Measurements from ENCODE around the gene MLLT10. TPM values are rescaled to one million over a fixed set of nuclear protein-coding genes. Genes with fewer than 3 reads are reported as not detected.

Gene MLLT10
- total and polyA plus RNA-seq, 9 of the 15 experiments (the other 6 are each of a cell fraction or from before 2014, with no cell fraction given), result 18.8 to 81.4 (median 64.2) TPM

DNA sequence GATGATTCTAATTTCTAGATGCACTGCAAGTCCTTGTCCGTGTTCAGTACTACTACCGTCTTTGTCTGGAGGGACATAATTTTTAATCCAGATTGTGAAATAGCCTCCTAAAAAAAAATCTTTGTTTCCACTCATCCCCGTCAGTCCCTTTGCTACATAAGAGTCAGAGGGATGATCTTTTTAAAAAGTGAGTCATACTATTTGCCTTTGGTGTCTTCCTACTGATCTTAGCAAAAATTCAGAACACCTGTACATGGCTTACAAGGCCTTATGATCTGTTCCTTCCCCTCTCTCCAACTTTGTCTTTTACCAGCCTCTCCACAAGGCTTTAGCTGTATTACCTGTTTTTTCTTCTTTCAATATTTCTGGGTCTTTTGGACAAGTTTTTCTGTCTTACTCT lies 173.5 kb downstream of the MLLT10 start:
- H3K9me1 ChIP-seq (ENCODE audit: control insufficient read depth, insufficient read depth, low read length), result no peaks in the 10 kb centered on the region
- no peak for ATAC-seq
- no peak overlapping the region for H2AFZ ChIP-seq (ENCODE audit: low read depth, low read length)
- peaks cover 24% of the 10 kb centered on the region; the same call in 2 of the 3 replicates for H3K36me3 ChIP-seq (ENCODE audit: control insufficient read depth, insufficient read depth, low read length)
- BruUV-seq (replicated peaks), result no TSS peak
- in situ Hi-C loops (cut with MboI) (no loop called here), intact Hi-C loops (cut with micrococcal nuclease) (no loop called here)
- peaks cover 60% of the 10 kb centered on the region for H3K79me2 ChIP-seq (ENCODE audit: control insufficient read depth, insufficient read depth, low read length)
- FAIRE-seq, result no peak
- no peak overlapping the region for H3K4me3 ChIP-seq
- no peaks in the 10 kb centered on the region for H3K4me1 ChIP-seq (replicated peaks in 1 of 2; ENCODE audit: control insufficient read depth in 2 of 2, insufficient read depth in 2 of 2, low read length in 2 of 2)
- H3K9me3 ChIP-seq (replicated peaks; ENCODE audit: control insufficient read depth, insufficient read depth, low read depth, low read length), result no peaks in the 10 kb centered on the region
- ChIA-PET POLR2A (interaction anchor here (0.9 to 1.2 kb wide), 2 partner anchors 13 to 16 kb away, joined by 3 read pairs; no protein-coding TSS in a partner anchor), CTCF (ENCODE audit: low intra/inter-chr PET ratio) (no interaction called here)
- H3K27me3 ChIP-seq (ENCODE audit: control insufficient read depth in 2 of 2, insufficient read depth in 2 of 2, low read length in 2 of 2), result no peaks in the 10 kb centered on the region
- TF ChIP-seq E2F1 (CRISPR knock-in tag; IDR thresholded peaks at IDR 0.05) (no peak), SP1 (CRISPR knock-in tag; IDR thresholded peaks at IDR 0.05) (no peak)
- H4K20me1 ChIP-seq (replicated peaks; ENCODE audit: control insufficient read depth, insufficient read depth, low read length), result no peaks in the 10 kb centered on the region
- 97% methylated on average over 3 of the region's 3 CpGs for WGBS (ENCODE audit: insufficient coverage, low coverage, missing lambda C conversion rate)
- no peak overlapping the region for H3K9ac ChIP-seq (ENCODE audit: insufficient read depth in 1 of 2, low read depth in 2 of 2, low read length in 2 of 2)
- no peak overlapping the region for H3K4me2 ChIP-seq (ENCODE audit: insufficient read depth, low read length)
- no peak overlapping the region for H3K27ac ChIP-seq (ENCODE audit: extremely low read depth, low read depth, low read length)
- no peak for DNase-seq (ENCODE audit: extremely low read depth in 1 of 4, low spot score in 3 of 4)

DNA sequence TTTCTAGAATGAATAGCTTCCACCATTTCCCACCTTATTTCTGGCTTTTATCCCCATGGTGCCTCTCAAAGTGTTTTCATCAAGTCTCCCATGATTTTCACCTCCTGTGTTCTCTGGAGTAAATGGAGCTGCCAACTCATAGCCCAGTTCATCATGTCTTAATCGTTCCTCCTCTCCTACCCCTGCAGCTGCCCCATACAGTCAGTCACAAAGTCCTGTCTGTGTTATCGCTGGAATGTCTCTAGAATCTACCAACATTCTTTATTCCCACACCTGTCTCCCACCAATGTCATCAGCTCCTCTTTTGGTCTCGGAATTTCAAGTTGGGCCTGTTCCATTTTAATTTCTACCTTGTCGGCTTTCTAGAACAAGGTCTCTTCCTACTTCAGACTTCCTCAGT lies 178.9 kb downstream of the MLLT10 start:
- H3K79me2 ChIP-seq (ENCODE audit: control insufficient read depth, insufficient read depth, low read length), result peaks cover 19% of the 10 kb centered on the region; the same call in 2 of the 3 replicates
- no peak for TF ChIP-seq MTF1 (CRISPR knock-in tag; IDR thresholded peaks at IDR 0.05; ENCODE audit: borderline replicate concordance)
- no peak for TF ChIP-seq HCFC1 (IDR thresholded peaks at IDR 0.05; ENCODE audit: low read depth, low read length)
- TF ChIP-seq TSC22D4 (tag; IDR thresholded peaks at IDR 0.05), result no peak
- TF ChIP-seq MECOM (CRISPR knock-in tag; IDR thresholded peaks at IDR 0.05), result no peak
- no peak for TF ChIP-seq PHF20 (IDR thresholded peaks at IDR 0.05; ENCODE audit: partially characterized antibody)
- TF ChIP-seq GTF2B (IDR thresholded peaks at IDR 0.05; ENCODE audit: extremely low read depth, insufficient read length), result no peak
- TF ChIP-seq ERF (CRISPR knock-in tag; IDR thresholded peaks at IDR 0.05), result no peak
- TF ChIP-seq MED1 (CRISPR knock-in tag; IDR thresholded peaks at IDR 0.05; ENCODE audit: borderline replicate concordance), result no peak
- TF ChIP-seq ZC3H4 (CRISPR knock-in tag; IDR thresholded peaks at IDR 0.05; ENCODE audit: borderline replicate concordance), result no peak
- no peak for TF ChIP-seq HLTF (IDR thresholded peaks at IDR 0.05)
- no peak for TF ChIP-seq LCOR (CRISPR knock-in tag; IDR thresholded peaks at IDR 0.05)
- TF ChIP-seq ZNF780A (CRISPR knock-in tag; IDR thresholded peaks at IDR 0.05), result no peak
- no peak for TF ChIP-seq POU5F1 (IDR thresholded peaks at IDR 0.05; ENCODE audit: borderline replicate concordance, low read depth, low read length, partially characterized antibody)
- no peak for TF ChIP-seq CGGBP1 (CRISPR knock-in tag; IDR thresholded peaks at IDR 0.05)
- no peak for TF ChIP-seq KLF10 (CRISPR knock-in tag; IDR thresholded peaks at IDR 0.05)

More for the DNA sequence above, 178.9 kb downstream of the MLLT10 start:
- H2AFZ ChIP-seq (ENCODE audit: low read depth, low read length), result no peak overlapping the region
- no peaks in the 10 kb centered on the region for H4K20me1 ChIP-seq (replicated peaks; ENCODE audit: control insufficient read depth, insufficient read depth, low read length)
- no peak overlapping the region for H3K9ac ChIP-seq (ENCODE audit: insufficient read depth in 1 of 2, low read depth in 2 of 2, low read length in 2 of 2)
- no peak for FAIRE-seq
- in situ Hi-C loops (cut with MboI), result no loop called here
- intact Hi-C loops (cut with micrococcal nuclease), result no loop called here
- ATAC-seq, result no peak
- no peak overlapping the region for H3K27ac ChIP-seq (ENCODE audit: extremely low read depth, low read depth, low read length)
- no peak overlapping the region for H3K4me3 ChIP-seq
- DNase-seq (ENCODE audit: extremely low read depth in 1 of 4, low spot score in 3 of 4), result no peak
- H3K9me1 ChIP-seq (ENCODE audit: control insufficient read depth, insufficient read depth, low read length), result no peaks in the 10 kb centered on the region
- no peaks in the 10 kb centered on the region for H3K27me3 ChIP-seq (ENCODE audit: control insufficient read depth in 2 of 2, insufficient read depth in 2 of 2, low read length in 2 of 2)
- POLR2A ChIA-PET, result interaction anchor here (0.8 kb wide), 1 partner anchor 11 kb away, joined by 3 read pairs; no protein-coding TSS in a partner anchor
- CTCF ChIA-PET (ENCODE audit: low intra/inter-chr PET ratio), result no interaction called here
- H3K9me3 ChIP-seq (replicated peaks; ENCODE audit: control insufficient read depth, insufficient read depth, low read depth, low read length), result no peaks in the 10 kb centered on the region
- peaks cover 50% of the 10 kb centered on the region for H3K36me3 ChIP-seq (ENCODE audit: control insufficient read depth, insufficient read depth, low read length)
- H3K4me1 ChIP-seq (replicated peaks in 1 of 2; ENCODE audit: control insufficient read depth in 2 of 2, insufficient read depth in 2 of 2, low read length in 2 of 2), result 0 out of 5 replicates have a peak, but pooled peaks cover 0 to 3% of the 10 kb centered on the region in 2 experiments
- H3K4me2 ChIP-seq (ENCODE audit: insufficient read depth, low read length), result no peak overlapping the region
- no TSS peak for BruUV-seq (replicated peaks)
- WGBS (ENCODE audit: insufficient coverage, low coverage, missing lambda C conversion rate), result 89% methylated on average over 4 of the region's 4 CpGs
